Measurements from ENCODE around the gene ACER1.

- TF ChIP-seq, protein P1, sequence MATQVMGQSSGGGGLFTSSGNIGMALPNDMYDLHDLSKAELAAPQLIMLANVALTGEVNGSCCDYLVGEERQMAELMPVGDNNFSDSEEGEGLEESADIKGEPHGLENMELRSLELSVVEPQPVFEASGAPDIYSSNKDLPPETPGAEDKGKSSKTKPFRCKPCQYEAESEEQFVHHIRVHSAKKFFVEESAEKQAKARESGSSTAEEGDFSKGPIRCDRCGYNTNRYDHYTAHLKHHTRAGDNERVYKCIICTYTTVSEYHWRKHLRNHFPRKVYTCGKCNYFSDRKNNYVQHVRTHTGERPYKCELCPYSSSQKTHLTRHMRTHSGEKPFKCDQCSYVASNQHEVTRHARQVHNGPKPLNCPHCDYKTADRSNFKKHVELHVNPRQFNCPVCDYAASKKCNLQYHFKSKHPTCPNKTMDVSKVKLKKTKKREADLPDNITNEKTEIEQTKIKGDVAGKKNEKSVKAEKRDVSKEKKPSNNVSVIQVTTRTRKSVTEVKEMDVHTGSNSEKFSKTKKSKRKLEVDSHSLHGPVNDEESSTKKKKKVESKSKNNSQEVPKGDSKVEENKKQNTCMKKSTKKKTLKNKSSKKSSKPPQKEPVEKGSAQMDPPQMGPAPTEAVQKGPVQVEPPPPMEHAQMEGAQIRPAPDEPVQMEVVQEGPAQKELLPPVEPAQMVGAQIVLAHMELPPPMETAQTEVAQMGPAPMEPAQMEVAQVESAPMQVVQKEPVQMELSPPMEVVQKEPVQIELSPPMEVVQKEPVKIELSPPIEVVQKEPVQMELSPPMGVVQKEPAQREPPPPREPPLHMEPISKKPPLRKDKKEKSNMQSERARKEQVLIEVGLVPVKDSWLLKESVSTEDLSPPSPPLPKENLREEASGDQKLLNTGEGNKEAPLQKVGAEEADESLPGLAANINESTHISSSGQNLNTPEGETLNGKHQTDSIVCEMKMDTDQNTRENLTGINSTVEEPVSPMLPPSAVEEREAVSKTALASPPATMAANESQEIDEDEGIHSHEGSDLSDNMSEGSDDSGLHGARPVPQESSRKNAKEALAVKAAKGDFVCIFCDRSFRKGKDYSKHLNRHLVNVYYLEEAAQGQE (IDR thresholded peaks at IDR 0.05; ENCODE audit: insufficient read depth in 1 of 2, low read depth in 2 of 2, low read length in 2 of 2): no peak
- TF ChIP-seq TAF1 (IDR thresholded peaks at IDR 0.05; ENCODE audit: borderline replicate concordance, insufficient read depth, low read length) (no peak), POLR2AphosphoS5 (IDR thresholded peaks at IDR 0.05; ENCODE audit: low read depth, low read length) (no peak), FOXP2 (optimal IDR thresholded peaks at IDR 0.05; ENCODE audit: borderline replicate concordance, extremely low read depth, extremely low read length, insufficient read depth) (no peak)
Observed at GRCh38 chr19:6325614-6326013, 7.8 kb downstream of the ACER1 start.
